GM12872 (cell line): ENCODE results near the gene DGCR6L.
A peak's percentile ranks its signal among the peaks of the same experiment; 100 is the strongest.

ENCODE experiments used
- CTCF ChIP-seq: IDR thresholded peaks from 3 replicates; pipeline ENCODE4 v1.5.1; 2011; ENCODE audit warnings: low read depth, mild to moderate bottlenecking, low read length, moderate library complexity; ENCODE audit not compliant: insufficient read depth

Gene DGCR6L

DNA sequence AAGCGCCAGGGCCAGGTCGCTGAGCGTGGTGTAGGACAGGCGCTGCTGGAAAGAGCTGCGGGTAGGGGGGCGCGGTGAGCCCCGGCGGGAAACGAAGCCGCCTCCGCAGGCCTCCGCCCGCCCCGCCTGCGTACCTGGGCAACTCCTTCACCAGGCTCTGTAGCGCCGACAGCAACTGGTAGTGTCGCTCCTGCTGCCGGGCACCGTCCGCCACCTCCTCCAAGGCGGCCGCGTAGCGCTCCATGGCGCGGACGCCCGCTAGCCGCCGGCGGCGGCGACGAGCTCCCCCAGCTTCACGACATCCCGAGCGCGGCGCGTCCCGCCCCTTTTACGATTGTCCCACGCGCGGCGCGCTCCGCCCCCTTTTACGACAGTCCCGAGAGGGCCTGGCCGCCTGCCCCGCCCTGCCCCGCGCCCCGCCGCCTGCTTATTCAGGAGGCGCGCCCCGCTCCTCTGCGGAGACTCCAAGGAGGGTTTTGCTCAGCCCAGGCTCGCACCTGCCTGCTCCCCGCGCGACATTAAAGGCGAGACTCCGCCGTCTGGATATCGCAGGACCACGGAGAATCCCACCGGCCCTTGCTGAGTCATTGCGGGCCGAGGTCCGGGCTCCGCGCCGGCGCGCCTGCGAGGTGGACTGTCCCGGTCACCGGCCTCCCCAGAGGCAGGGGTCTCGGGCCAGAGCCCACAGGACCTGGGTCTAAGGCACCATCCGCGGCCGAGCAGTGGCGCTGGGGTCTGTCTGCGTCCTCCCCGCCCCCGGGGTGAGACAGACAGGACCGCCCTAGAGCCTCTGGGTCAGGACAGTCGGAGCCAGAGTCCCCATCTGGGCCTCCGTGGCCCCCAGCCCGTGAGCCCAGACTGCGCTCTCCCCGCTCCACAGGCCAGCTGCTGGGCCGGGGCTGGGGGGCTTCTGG, at the start of gene DGCR6L:
Gene DGCR6L, minus strand, starts transcription at position 316 of the 914 bp plus-strand sequence. Its CDS starts 72 bp downstream, at position 244.
- no peak for TF ChIP-seq CTCF

- no peak for TF ChIP-seq CTCF
Measured at GRCh38 chr22:20354238-20354975, 34.5 kb upstream of the DGCR6L start.

DNA sequence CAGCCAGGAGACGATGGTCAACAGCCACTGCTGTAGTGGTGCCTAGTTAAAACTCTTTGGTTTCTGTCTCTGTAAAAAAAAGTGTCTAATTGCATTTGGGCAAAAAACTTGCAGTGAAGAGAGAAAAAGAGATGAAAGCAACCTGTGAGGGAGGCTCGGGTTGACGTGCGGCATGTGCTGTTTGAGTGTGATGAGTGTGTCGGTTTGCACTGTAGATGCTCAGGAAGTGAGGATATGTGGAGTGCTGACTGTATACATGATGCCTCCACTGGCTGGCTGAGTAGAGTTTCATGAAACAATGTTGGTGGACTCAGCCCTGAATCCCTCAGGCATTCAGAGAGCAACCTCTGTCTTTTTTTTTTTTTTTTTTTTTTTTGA, 4.3 kb upstream of the DGCR6L start:
- TF ChIP-seq CTCF, result no peak

DNA sequence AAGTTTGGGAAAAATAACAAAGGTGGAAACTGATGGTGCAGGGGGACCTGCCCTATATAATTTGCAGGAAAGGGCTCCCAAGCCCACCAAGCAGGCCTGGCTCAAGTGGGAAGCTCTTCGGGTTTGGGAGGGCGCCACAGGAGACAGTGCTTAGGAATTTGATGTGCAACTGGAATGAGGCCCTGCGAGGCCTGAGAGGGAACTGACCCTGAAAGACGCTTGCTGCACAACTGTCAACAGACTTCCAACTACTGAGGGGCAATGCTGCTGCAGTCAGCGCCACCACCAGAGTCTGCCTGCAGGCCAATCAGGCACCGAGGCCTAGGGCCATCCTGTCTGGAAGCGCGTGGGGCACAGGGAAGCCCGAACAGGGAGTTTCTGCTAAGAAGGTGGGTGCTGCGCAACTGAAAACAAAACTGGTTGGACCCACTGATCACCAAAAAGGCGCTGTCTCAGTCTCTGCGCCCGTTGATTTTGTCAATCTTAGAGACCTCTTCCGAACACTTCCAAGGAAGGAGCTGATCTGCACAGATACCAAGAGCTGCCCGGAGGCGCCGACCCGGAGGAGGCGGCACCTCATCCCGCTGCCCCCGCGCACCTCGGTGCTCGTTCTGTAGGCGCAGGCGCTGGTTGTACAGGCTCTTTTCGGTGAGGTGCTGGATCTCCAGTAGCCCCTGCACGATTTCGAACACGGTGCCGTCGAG, 667 bp downstream of the DGCR6L start:
- no peak for TF ChIP-seq CTCF

DNA sequence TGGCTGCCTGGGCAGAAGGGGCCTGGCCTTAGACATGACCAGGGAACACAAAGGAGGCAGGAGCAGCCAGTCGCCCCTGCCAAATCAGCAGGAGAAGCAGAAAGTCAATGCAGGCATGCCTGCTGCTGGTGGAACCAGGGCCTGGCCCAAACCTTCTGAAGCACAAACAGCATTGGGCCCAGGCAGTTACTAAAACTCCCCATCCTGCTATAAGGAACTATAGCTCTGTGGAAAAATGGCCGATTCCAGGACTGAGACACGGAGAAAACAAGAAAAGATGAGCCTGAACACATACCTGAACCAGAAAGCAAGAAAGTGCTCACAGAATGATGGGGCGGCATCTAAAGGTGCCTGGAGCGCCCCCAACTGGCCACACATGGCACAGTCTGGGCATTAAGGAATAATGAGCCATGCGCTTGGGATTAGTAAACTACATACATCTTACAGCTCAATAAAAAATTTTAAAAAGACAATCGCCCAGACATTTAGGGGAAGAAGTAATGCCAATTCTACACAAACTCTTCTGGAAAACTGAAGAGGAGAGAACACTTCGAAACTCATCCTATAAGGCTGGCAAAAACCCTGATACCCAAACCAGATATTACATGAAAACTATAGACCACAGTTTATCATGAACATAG, 2.3 kb downstream of the DGCR6L start:
- TF ChIP-seq CTCF, result peak; percentile 58; the same call in 2 of the 3 replicates

- TF ChIP-seq CTCF, result no peak
Measured at GRCh38 chr22:20316844-20317401, 2.9 kb downstream of the DGCR6L start.
